ENCODE data around the gene CAMSAP3. TPM values are rescaled to one million over a fixed set of nuclear protein-coding genes. Genes with fewer than 3 reads are reported as not detected.

CAMSAP3 gene
- total and polyA plus RNA-seq, 2 donors (not counting 1 experiment from before 2014, with no cell fraction given), result 1.0 to 1.3 TPM

- Histone ChIP-seq H3K4me3 (ENCODE audit: control extremely low read depth in 1 of 5, extremely low read depth in 1 of 5, insufficient read depth in 1 of 5, low read depth in 2 of 5, low read length in 4 of 5) (peak within 1 kb of the TSS; percentile 78 to 100 (median 99)), H3K27ac (ENCODE audit: low read length in 2 of 2) (peak within 1 kb of the TSS; percentile 87 to 91), H3K36me3 (replicated peaks in 1 of 2; ENCODE audit: control extremely low read depth in 1 of 2, control insufficient read depth in 1 of 2, extremely low read depth in 1 of 2, insufficient read depth in 2 of 2, low read length in 1 of 2) (peaks cover 0 to 42% of the 10 kb centered on the region in 2 experiments), H3K4me2 (replicated peaks; ENCODE audit: low read depth, low read length, poor library complexity, severe bottlenecking) (peak within 1 kb of the TSS; percentile 84), H3K4me1 (ENCODE audit: control insufficient read depth in 2 of 2, insufficient read depth in 2 of 2, low read length in 2 of 2) (peaks cover 19 to 31% of the 10 kb centered on the region in 2 donors), H3K79me2 (ENCODE audit: control insufficient read depth, insufficient read depth, low read length) (peaks cover 81% of the 10 kb centered on the region), H3K27me3 (replicated peaks in 1 of 4; ENCODE audit: control extremely low read depth in 1 of 4, control insufficient read depth in 3 of 4, insufficient read depth in 4 of 4, low read length in 3 of 4) (no peaks in the 10 kb centered on the region), H4K20me1 (ENCODE audit: control insufficient read depth, insufficient read depth, low read length, poor library complexity, severe bottlenecking) (peaks cover 38% of the 10 kb centered on the region), H3K9ac (ENCODE audit: low read length) (peak within 1 kb of the TSS; percentile 99), H2AFZ (ENCODE audit: insufficient read depth, low read depth, low read length, poor library complexity, severe bottlenecking) (peak within 1 kb of the TSS; percentile 87), H3K9me3 (ENCODE audit: control extremely low read depth in 1 of 3, control insufficient read depth in 2 of 3, insufficient read depth in 1 of 3, low read length in 2 of 3) (peaks cover 0 to 3% (median 0%) of the 10 kb centered on the region in 3 donors)
- H3K4me3 Mint-ChIP-seq, result peak within 1 kb of the TSS; percentile 92
- no peaks in the 10 kb centered on the region for H3K9me3 Mint-ChIP-seq (ENCODE audit: insufficient read depth)
- CTCF ChIA-PET, result interaction anchor here (1.0 to 1.6 kb wide), 5 partner anchors 23 to 315 kb away, joined by 4 to 10 read pairs (median 5); partner anchors contain the start of genes TIMM44 and TRAPPC5
- POLR2A ChIA-PET, result interaction anchor here (0.6 to 1.2 kb wide), 6 partner anchors 12 to 859 kb away, joined by 3 to 7 read pairs (median 4); partner anchors contain the start of genes MCOLN1, TIMM44 and ZNF557
- under 1% methylated on average over 40 of the region's 40 CpGs for WGBS (ENCODE audit: insufficient coverage)
- peak within 1 kb of the TSS; percentile 95 for H3K27ac Mint-ChIP-seq
- ATAC-seq (ENCODE audit: low read depth) (peak; percentile 96), DNase-seq (peak; percentile 99)
- no peaks in the 10 kb centered on the region for H3K27me3 Mint-ChIP-seq
- H3K4me1 Mint-ChIP-seq, result peaks cover 43% of the 10 kb centered on the region
- no peak for TF ChIP-seq CTCF (IDR thresholded peaks at IDR 0.05)
- no peak for TF ChIP-seq EZH2 (IDR thresholded peaks at IDR 0.05; ENCODE audit: borderline replicate concordance, insufficient read depth, low read depth, low read length, poor library complexity, severe bottlenecking)
- intact Hi-C loops (cut with micrococcal nuclease), result loop anchor here (1.0 to 2.0 kb wide), 4 partner anchors 8 to 314 kb away; partner anchors contain the start of genes MCOLN1, PNPLA6, STXBP2 and TIMM44
Observed at GRCh38 chr19:7629347-7630054, 33.8 kb downstream of the CAMSAP3 start, which contains the start of the genes PET100 and XAB2. Gene PET100, plus strand, starts transcription at chr19:7629793. Its CDS starts 41 bp downstream, at chr19:7629834. Gene XAB2, minus strand, starts transcription at chr19:7629545. Its CDS starts 18 bp downstream, at chr19:7629527.

DNA sequence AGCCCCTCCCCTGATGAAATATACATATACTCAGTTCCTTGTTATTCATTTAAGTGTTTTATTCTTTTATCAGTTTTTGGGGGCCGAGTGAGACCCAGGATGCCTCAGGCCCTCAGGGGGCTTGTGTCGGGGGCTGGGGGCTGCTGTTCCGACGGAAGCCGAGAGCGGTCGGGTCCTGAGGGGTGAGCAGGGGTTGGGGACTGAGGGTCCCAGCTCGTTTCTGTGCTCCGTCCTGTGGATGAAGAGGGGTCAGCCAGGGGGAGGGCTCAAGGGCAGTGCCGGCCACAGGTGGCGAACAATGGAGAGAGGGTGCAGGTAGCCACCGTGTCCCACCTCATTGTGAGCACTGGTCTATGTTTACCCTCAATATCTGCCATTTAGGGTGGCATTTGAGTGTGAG, 35.9 kb downstream of the CAMSAP3 start:
- H3K36me3 ChIP-seq (replicated peaks in 1 of 2; ENCODE audit: control extremely low read depth in 1 of 2, control insufficient read depth in 1 of 2, extremely low read depth in 1 of 2, insufficient read depth in 2 of 2, low read length in 1 of 2), result peaks cover 0 to 23% of the 10 kb centered on the region in 2 experiments
- H3K9me3 Mint-ChIP-seq (ENCODE audit: insufficient read depth), result no peaks in the 10 kb centered on the region
- ChIA-PET CTCF (no interaction called here), POLR2A (no interaction called here)
- no peaks in the 10 kb centered on the region for H3K27me3 ChIP-seq (replicated peaks in 1 of 4; ENCODE audit: control extremely low read depth in 1 of 4, control insufficient read depth in 3 of 4, insufficient read depth in 4 of 4, low read length in 3 of 4)
- H3K79me2 ChIP-seq (ENCODE audit: control insufficient read depth, insufficient read depth, low read length), result peaks cover 88% of the 10 kb centered on the region
- ATAC-seq (ENCODE audit: low read depth), result no peak
- H3K27me3 Mint-ChIP-seq, result no peaks in the 10 kb centered on the region
- TF ChIP-seq EZH2 (IDR thresholded peaks at IDR 0.05; ENCODE audit: borderline replicate concordance, insufficient read depth, low read depth, low read length, poor library complexity, severe bottlenecking), result no peak
- no peak for TF ChIP-seq CTCF (IDR thresholded peaks at IDR 0.05)
- H3K9ac ChIP-seq (ENCODE audit: low read length), result no peak overlapping the region
- WGBS (ENCODE audit: insufficient coverage), result 98% methylated on average over 7 of the region's 12 CpGs
- H3K27ac ChIP-seq (ENCODE audit: low read length in 2 of 2), result no peak overlapping the region
- no peak overlapping the region for H2AFZ ChIP-seq (ENCODE audit: insufficient read depth, low read depth, low read length, poor library complexity, severe bottlenecking)
- DNase-seq, result no peak
- no peak overlapping the region for H3K4me3 ChIP-seq (ENCODE audit: control extremely low read depth in 1 of 5, extremely low read depth in 1 of 5, insufficient read depth in 1 of 5, low read depth in 2 of 5, low read length in 4 of 5)
- H3K4me3 Mint-ChIP-seq, result peak overlapping the region; percentile 23
- peaks cover 0 to 8% (median 0%) of the 10 kb centered on the region in 3 donors for H3K9me3 ChIP-seq (ENCODE audit: control extremely low read depth in 1 of 3, control insufficient read depth in 2 of 3, insufficient read depth in 1 of 3, low read length in 2 of 3)
- peaks cover 57% of the 10 kb centered on the region for H3K4me1 Mint-ChIP-seq
- peak overlapping the region; percentile 41 for H3K27ac Mint-ChIP-seq
- peaks cover 26 to 40% of the 10 kb centered on the region in 2 donors for H3K4me1 ChIP-seq (ENCODE audit: control insufficient read depth in 2 of 2, insufficient read depth in 2 of 2, low read length in 2 of 2)
- intact Hi-C loops (cut with micrococcal nuclease), result no loop called here
- H4K20me1 ChIP-seq (ENCODE audit: control insufficient read depth, insufficient read depth, low read length, poor library complexity, severe bottlenecking), result peaks cover 21% of the 10 kb centered on the region
- H3K4me2 ChIP-seq (replicated peaks; ENCODE audit: low read depth, low read length, poor library complexity, severe bottlenecking), result no peak overlapping the region

All from B cell (primary cell).